ENCODE measurements around the gene DNAL4.

DNAL4 gene

DNA sequence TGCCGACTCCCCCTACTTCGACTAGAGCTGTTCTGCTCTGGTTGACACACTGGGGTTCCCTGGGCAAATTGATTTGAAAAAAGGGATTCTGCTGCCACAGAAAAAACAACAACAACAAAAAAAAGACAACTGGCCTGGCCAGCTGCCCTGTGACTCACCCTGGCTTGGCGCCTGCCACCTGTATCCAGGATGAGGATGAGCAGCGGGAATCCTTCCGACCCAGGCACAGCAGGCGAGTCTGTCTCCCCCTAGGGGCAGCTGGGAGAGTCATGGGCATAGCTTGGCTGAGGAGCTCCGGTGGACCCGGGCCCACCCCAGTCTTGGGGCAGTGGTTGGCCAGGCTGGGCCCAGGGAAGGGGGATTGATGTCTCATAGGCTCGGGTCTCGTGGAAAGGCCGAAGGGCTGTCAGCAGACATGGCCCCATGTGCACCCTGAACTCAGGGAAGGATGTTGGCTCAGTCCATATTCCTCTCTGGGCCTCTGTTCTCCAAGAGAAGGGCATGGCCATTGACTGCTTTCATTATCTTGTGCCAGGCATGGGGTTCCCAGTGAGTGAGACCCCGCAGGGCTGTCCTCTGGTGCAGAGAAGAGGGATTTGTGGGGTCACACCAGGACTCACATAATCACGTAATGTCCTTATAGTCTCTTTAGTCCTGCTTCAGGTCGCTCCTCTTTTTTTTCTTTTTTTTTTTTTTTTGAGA is 27.7 kb downstream of the DNAL4 start:
- Histone ChIP-seq H3K4me3 (ENCODE audit: low read depth in 1 of 2, low read length in 2 of 2) (no peak overlapping the region), H3K9ac (ENCODE audit: low read length) (no peak overlapping the region), H3K4me1 (ENCODE audit: insufficient read depth, low read length) (no peaks in the 10 kb centered on the region), H3K36me3 (ENCODE audit: insufficient read depth, low read length) (no peaks in the 10 kb centered on the region), H3K27me3 (ENCODE audit: control insufficient read depth in 1 of 2, insufficient read depth in 2 of 2, low read length in 2 of 2) (peaks cover 0 to 3% of the 10 kb centered on the region in 2 donors), H3K27ac (ENCODE audit: low read depth, low read length) (no peak overlapping the region), H3K9me3 (ENCODE audit: low read length) (no peaks in the 10 kb centered on the region)

DNA sequence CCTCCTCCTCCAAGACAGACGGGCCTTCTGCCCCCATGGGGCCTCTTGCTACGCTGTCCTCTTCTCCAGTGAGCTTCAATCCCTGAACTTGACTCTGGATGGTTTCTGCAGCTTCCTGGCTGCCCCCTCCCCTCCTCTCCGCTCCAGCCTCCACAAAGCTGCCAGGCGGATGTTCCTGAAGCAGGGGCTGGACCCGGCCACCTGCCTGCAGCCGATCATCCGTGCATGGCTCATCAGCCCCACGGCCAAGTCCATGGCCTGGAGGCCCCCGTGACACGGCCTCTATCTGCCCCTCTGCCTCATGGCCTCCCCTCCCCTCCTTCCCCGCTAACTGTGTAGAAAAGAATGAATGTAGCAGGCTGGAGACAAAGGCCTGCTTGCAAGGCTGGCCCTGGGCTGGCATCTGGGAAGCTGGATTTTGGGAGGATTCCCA is 31.4 kb downstream of the DNAL4 start:
- H3K9ac ChIP-seq (ENCODE audit: low read length), result no peak overlapping the region
- no peak overlapping the region for H3K27ac ChIP-seq (ENCODE audit: low read depth, low read length)

DNA sequence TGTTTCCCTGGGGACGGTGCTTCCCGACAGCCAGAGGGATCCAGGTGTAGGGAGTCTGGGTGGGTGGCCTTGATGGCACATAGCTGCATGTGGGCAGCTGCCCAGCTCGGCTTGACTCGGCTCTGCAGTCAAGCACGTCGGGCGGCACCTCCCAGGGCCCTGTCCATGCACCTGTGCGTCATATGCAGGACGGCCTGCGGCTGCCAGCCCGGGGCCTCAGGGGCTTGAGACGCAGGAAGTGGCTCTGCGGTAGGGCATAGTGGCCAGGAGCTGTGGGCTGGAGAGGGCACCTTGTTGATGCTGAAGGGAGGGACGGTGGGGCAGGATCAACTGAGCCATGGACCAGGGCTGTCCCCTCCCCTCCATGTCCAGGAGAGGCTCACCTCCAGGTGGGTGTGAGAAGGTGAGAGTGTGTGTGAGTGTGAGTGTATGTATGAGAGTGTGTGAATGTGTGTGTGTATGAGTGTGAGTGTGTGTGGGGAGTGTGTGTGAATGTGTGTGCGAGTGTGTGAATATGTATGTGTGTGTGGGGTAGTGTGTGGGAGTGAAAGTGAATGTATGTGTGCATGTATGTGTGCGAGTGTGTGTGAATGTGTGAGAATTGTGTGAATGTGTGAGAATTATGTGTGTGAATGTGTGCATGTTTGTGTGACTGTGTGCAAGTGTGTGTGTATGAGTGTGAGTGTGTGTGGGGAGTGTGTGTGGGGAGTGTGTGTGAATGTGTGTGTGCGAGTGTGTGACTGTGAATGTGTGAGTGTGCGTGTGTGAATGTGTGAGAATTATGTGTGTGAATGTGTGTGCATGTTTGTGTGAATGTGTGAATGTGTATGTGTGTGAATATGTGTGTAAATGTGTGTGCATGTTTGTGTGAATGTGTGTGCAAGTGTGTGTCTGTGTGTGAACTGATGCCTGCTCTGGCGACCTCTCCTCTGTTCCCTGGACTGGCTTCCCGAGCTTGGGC is 32.5 kb downstream of the DNAL4 start:
- Histone ChIP-seq H3K4me1 (ENCODE audit: insufficient read depth, low read length) (peaks cover 4% of the 10 kb centered on the region), H3K9ac (ENCODE audit: low read length) (no peak overlapping the region), H3K36me3 (ENCODE audit: insufficient read depth, low read length) (no peaks in the 10 kb centered on the region), H3K9me3 (ENCODE audit: low read length) (no peaks in the 10 kb centered on the region), H3K4me3 (ENCODE audit: low read depth in 1 of 2, low read length in 2 of 2) (no peak overlapping the region), H3K27me3 (ENCODE audit: control insufficient read depth in 1 of 2, insufficient read depth in 2 of 2, low read length in 2 of 2) (no peaks in the 10 kb centered on the region), H3K27ac (ENCODE audit: low read depth, low read length) (no peak overlapping the region)

More for the DNA sequence above, 31.4 kb downstream of the DNAL4 start:
- no peaks in the 10 kb centered on the region for H3K36me3 ChIP-seq (ENCODE audit: insufficient read depth, low read length)
- no peaks in the 10 kb centered on the region for H3K4me1 ChIP-seq (ENCODE audit: insufficient read depth, low read length)
- H3K9me3 ChIP-seq (ENCODE audit: low read length), result no peaks in the 10 kb centered on the region
- H3K4me3 ChIP-seq (ENCODE audit: low read depth in 1 of 2, low read length in 2 of 2), result no peak overlapping the region
- peaks cover 0 to 3% of the 10 kb centered on the region in 2 donors for H3K27me3 ChIP-seq (ENCODE audit: control insufficient read depth in 1 of 2, insufficient read depth in 2 of 2, low read length in 2 of 2)

DNA sequence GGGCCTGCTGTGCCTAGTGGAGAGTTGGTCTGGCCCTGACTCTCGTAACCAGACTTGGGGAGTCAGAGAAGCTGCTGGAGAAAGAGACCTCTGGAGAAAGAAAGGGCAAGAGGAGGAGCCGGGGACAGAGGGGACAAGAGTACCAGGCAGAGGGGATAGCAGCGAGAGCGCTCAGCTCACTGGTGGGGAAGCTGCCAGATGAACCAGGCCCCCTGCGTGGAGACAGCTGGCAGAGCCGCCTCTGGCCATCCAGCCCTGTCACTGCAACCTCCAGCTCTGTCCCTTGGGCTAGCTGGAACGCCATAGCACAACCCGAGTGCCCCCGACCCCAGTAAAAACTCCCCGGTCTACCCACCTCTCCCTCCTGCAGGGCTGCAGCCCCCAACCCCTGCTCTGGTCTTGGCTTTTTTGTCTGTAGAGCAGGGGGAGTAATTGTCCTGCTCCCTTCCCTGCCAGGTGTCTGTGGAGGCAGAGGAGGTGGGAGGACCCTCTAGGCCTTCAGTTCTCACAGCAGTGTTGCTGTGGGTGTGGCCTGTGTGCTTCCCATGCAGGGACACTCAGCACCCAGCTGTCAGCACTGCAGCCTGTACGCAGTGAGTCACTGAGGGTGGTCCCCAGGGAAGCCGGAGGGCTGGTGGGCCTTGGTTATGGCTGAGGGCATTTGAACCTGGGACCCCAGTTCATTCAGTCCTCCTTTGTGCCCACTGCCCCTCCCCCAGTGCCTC is 33.3 kb downstream of the DNAL4 start:
- Histone ChIP-seq H3K36me3 (ENCODE audit: insufficient read depth, low read length) (no peaks in the 10 kb centered on the region), H3K9ac (ENCODE audit: low read length) (no peak overlapping the region), H3K9me3 (ENCODE audit: low read length) (no peaks in the 10 kb centered on the region), H3K27me3 (ENCODE audit: control insufficient read depth in 1 of 2, insufficient read depth in 2 of 2, low read length in 2 of 2) (no peaks in the 10 kb centered on the region), H3K27ac (ENCODE audit: low read depth, low read length) (no peak overlapping the region), H3K4me1 (ENCODE audit: insufficient read depth, low read length) (peaks cover 8% of the 10 kb centered on the region), H3K4me3 (ENCODE audit: low read depth in 1 of 2, low read length in 2 of 2) (no peak overlapping the region)

DNA sequence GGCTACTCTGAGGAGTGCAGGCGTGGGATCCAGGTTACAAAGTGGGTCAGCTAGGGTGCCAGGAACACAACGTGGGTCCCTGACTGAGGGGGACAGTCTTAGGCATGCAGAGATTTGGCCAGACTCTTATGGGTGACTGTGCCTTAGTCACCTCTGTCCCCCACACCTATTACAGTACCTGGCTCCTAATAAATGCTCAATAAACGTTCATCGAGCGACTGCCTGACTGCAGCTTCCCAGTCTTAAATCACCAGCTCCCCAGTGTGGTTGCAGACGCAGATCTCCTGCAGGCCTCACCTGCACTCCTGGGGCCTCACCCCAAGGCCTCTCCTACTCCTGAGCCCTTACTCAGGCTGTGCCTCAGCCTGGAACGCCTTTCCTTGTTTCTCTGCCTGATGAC is 34.9 kb downstream of the DNAL4 start:
- Histone ChIP-seq H3K36me3 (ENCODE audit: insufficient read depth, low read length) (no peaks in the 10 kb centered on the region), H3K27ac (ENCODE audit: low read depth, low read length) (no peak overlapping the region), H3K9ac (ENCODE audit: low read length) (no peak overlapping the region), H3K4me1 (ENCODE audit: insufficient read depth, low read length) (peaks cover 12% of the 10 kb centered on the region), H3K9me3 (ENCODE audit: low read length) (no peaks in the 10 kb centered on the region), H3K27me3 (ENCODE audit: control insufficient read depth in 1 of 2, insufficient read depth in 2 of 2, low read length in 2 of 2) (no peaks in the 10 kb centered on the region), H3K4me3 (ENCODE audit: low read depth in 1 of 2, low read length in 2 of 2) (no peak overlapping the region)

DNA sequence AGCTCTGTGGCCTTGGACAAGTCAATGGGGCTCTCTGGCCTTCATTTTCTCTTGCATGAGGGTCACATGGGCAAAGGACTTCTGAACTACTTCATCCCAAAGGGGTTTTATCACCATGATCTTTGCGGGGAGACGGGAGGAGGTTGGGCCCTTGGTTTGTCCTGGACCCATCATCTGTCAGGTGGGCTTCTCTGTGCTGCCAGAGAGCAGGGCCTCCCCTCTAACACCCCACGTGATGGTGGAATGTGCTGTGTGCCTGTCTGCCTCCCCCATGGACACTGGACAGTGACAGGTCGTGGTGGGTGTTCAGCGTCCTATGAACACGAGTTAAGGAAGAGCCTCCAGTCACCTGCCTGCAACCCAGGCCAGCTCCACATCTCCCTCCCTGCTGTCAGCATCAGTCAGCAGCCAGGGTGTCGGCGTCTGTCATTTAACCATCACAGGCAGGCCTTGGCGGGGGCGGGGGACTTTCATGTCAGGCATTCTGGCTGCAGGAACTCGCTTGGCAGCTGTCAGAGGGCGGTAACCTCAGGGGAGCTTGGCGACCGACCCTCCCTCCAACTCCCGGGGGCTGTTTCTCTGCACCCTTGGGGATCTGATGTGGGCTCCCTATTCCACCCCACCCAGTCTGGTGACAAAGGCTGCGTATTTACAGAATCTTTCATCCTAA is 35.5 kb downstream of the DNAL4 start:
- H3K4me3 ChIP-seq (ENCODE audit: low read depth in 1 of 2, low read length in 2 of 2), result no peak overlapping the region
- no peaks in the 10 kb centered on the region for H3K27me3 ChIP-seq (ENCODE audit: control insufficient read depth in 1 of 2, insufficient read depth in 2 of 2, low read length in 2 of 2)
- H3K27ac ChIP-seq (ENCODE audit: low read depth, low read length), result no peak overlapping the region
- no peaks in the 10 kb centered on the region for H3K9me3 ChIP-seq (ENCODE audit: low read length)
- peaks cover 18% of the 10 kb centered on the region for H3K4me1 ChIP-seq (ENCODE audit: insufficient read depth, low read length)
- H3K36me3 ChIP-seq (ENCODE audit: insufficient read depth, low read length), result peaks cover 4% of the 10 kb centered on the region
- H3K9ac ChIP-seq (ENCODE audit: low read length), result no peak overlapping the region

DNA sequence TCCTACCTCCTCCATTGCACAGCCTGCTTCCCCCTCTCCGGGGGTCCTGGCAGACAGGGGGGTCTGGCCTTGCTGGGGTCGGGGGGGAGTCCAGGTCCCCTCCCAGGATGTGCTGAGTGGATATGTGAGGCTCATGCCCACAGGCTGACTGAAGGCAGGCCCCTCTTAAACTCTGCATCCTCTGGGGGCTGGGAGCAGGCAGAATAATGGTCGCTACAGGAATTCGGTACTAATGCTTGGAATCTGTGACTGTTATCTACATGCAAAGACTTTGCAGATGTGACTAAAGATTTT is 36.5 kb downstream of the DNAL4 start:
- peaks cover 18% of the 10 kb centered on the region for H3K4me1 ChIP-seq (ENCODE audit: insufficient read depth, low read length)
- H3K27ac ChIP-seq (ENCODE audit: low read depth, low read length), result no peak overlapping the region

DNA sequence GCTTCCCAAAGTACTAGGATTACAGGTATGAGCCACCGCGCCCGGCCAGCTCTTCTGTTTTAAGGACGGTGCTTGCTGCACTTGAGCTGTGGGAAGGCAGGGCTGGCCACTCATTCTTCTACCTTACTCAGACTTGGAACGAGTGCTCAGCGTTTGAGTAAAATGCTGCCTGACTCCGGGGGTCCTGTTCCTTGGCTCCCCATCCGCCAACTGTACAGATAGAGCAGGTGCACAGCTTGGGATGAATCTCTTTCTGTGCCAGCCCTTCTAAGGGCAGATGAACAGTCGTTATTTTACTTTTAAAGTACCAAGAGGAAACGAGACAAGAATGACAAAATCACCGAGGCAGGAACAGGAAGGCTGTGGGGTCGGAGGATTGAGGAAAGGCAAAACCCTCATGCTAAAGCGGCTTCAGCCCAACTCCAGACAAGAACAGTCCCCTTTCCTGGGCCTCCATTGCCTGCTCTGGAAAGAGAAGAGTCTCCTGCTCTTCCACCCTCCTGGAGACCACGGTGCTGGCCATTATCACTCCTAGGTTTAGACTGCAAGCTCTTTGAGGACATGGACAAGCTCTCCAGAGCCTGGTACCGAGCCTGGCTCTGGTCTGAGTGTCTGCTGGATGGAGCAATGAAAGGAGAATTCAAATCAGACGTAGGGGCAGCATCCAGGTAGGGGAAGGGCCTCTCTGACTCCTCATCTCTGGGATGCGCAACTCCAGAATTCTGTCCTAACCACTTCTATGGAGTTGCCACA is 37.1 kb downstream of the DNAL4 start:
- Histone ChIP-seq H3K4me3 (ENCODE audit: low read depth in 1 of 2, low read length in 2 of 2) (no peak overlapping the region), H3K36me3 (ENCODE audit: insufficient read depth, low read length) (peaks cover 11% of the 10 kb centered on the region), H3K27me3 (ENCODE audit: control insufficient read depth in 1 of 2, insufficient read depth in 2 of 2, low read length in 2 of 2) (no peaks in the 10 kb centered on the region), H3K9me3 (ENCODE audit: low read length) (no peaks in the 10 kb centered on the region), H3K27ac (ENCODE audit: low read depth, low read length) (peak overlapping the region; percentile 78), H3K9ac (ENCODE audit: low read length) (no peak overlapping the region), H3K4me1 (ENCODE audit: insufficient read depth, low read length) (peaks cover 18% of the 10 kb centered on the region)

More for the DNA sequence above, 36.5 kb downstream of the DNAL4 start:
- no peaks in the 10 kb centered on the region for H3K27me3 ChIP-seq (ENCODE audit: control insufficient read depth in 1 of 2, insufficient read depth in 2 of 2, low read length in 2 of 2)
- H3K36me3 ChIP-seq (ENCODE audit: insufficient read depth, low read length), result peaks cover 6% of the 10 kb centered on the region
- H3K4me3 ChIP-seq (ENCODE audit: low read depth in 1 of 2, low read length in 2 of 2), result no peak overlapping the region
- H3K9me3 ChIP-seq (ENCODE audit: low read length), result no peaks in the 10 kb centered on the region
- H3K9ac ChIP-seq (ENCODE audit: low read length), result no peak overlapping the region

DNA sequence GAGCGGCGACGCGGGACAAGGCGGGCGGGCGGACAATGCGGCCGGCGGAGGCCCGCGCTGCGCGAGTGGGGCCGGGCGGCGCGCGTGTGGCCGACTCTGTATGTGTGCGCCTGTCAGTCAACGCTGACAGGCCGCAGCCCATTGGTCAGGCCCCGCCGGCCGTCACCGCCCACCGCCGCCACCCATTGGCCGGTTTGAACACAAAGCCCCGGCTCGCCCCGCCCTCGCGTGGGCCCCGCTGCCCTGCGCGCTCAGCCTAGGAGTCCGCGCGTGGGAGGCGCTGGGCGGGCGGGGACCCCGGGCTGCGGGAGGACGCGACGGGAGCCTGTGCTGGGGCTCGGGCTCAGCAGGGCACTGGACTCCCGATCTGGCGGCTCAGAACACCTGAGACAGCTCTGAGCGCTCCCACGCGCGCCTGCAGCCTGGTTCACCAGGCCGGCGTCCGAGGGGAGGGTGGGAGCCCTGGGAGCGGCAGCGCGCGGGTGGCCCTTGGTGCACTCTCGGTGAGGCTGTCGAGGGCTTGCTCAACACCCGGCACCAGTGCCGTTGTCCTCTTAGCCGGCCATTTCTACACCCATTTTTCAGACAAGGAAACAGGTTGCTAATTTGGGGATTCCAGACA is 37.9 kb downstream of the DNAL4 start, which contains the start of gene SUN2:
SUN2 (minus strand) TSS at position 88 of the 622 bp plus-strand sequence. CDS start 3,370 bp downstream, outside the sequence.
- Histone ChIP-seq H3K4me3 (ENCODE audit: low read depth in 1 of 2, low read length in 2 of 2) (peak within 1 kb of the TSS; percentile 80 to 81), H3K9ac (ENCODE audit: low read length) (peak within 1 kb of the TSS; percentile 59), H3K36me3 (ENCODE audit: insufficient read depth, low read length) (peaks cover 20% of the 10 kb centered on the region), H3K27ac (ENCODE audit: low read depth, low read length) (peak within 1 kb of the TSS; percentile 99), H3K27me3 (ENCODE audit: control insufficient read depth in 1 of 2, insufficient read depth in 2 of 2, low read length in 2 of 2) (no peaks in the 10 kb centered on the region), H3K9me3 (ENCODE audit: low read length) (no peaks in the 10 kb centered on the region), H3K4me1 (ENCODE audit: insufficient read depth, low read length) (peaks cover 23% of the 10 kb centered on the region)
